AG10803 (cell line): Measurements from ENCODE around the gene F7.
A peak's percentile ranks its signal among the peaks of the same experiment; 100 is the strongest.
"Not testable (repeated sequence)": the region's sequence is repeated elsewhere in the genome, so short reads cannot be mapped to it uniquely, and the experiment has no call there.

Experiments used
- DNase-seq: peaks from one replicate; pipeline ENCODE4 v3.0.0; 2010; ENCODE audit warnings: low read depth
- H3K4me3 ChIP-seq: 2 replicates; pipeline ENCODE4 v1.5.1; 2011; ENCODE audit warnings: mild to moderate bottlenecking, low read length, control low read depth
- CTCF ChIP-seq: conservative IDR thresholded peaks from 2 replicates; pipeline ENCODE4 v1.5.1; 2011; ENCODE audit warnings: mild to moderate bottlenecking, low read length, control low read depth, inconsistent platforms

The F7 gene

GRCh38 chr13:113097651-113098050 is 7.9 kb upstream of the F7 start:
- no peak for TF ChIP-seq CTCF
- H3K4me3 ChIP-seq, result no peak overlapping the region
- no peak for DNase-seq

- DNase-seq, result peak; percentile 56
- no peak for TF ChIP-seq CTCF
- H3K4me3 ChIP-seq, result peak overlapping the region; percentile 25
Observed at GRCh38 chr13:113098162-113098732, 7.3 kb upstream of the F7 start.

- no peak overlapping the region for H3K4me3 ChIP-seq
- DNase-seq, result no peak
- no peak for TF ChIP-seq CTCF
Observed at GRCh38 chr13:113099142-113099541, 6.4 kb upstream of the F7 start.

- H3K4me3 ChIP-seq, DNase-seq: not testable (repeated sequence)
Observed at GRCh38 chr13:113102302-113102701, 3.3 kb upstream of the F7 start.

- TF ChIP-seq CTCF, result no peak
- no peak for DNase-seq
- no peak overlapping the region for H3K4me3 ChIP-seq
Observed at GRCh38 chr13:113102727-113103126, 2.9 kb upstream of the F7 start.

- H3K4me3 ChIP-seq, result no peak overlapping the region
- no peak for DNase-seq
- TF ChIP-seq CTCF, result no peak
Observed at GRCh38 chr13:113103646-113104045, 1.9 kb upstream of the F7 start.

- H3K4me3 ChIP-seq, result no peak overlapping the region
- no peak for DNase-seq
- no peak for TF ChIP-seq CTCF
Observed at GRCh38 chr13:113105921-113106452, 396 bp downstream of the F7 start.
